ENCODE measurements around the gene INTS7.

DNA sequence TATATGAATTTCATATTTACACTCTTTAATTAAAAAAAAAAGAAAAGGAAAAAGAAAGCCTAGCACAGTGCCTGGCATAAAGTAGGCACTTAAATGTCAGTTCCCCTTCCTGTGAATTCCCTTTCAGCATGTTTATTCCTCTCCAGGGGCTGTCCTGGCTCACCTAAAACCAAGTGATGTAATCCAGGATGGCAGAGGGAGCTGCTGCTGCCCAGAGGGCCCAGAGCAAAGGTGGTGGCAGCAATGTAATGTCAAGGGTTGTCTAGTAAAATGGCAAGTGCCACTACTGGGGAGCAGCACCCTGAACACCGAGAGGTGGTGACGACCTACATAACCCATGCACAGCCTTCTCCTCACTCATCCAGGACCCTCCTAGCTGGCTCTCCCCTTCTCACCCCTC is 126.4 kb downstream of the INTS7 start:
- TF ChIP-seq, protein P1, sequence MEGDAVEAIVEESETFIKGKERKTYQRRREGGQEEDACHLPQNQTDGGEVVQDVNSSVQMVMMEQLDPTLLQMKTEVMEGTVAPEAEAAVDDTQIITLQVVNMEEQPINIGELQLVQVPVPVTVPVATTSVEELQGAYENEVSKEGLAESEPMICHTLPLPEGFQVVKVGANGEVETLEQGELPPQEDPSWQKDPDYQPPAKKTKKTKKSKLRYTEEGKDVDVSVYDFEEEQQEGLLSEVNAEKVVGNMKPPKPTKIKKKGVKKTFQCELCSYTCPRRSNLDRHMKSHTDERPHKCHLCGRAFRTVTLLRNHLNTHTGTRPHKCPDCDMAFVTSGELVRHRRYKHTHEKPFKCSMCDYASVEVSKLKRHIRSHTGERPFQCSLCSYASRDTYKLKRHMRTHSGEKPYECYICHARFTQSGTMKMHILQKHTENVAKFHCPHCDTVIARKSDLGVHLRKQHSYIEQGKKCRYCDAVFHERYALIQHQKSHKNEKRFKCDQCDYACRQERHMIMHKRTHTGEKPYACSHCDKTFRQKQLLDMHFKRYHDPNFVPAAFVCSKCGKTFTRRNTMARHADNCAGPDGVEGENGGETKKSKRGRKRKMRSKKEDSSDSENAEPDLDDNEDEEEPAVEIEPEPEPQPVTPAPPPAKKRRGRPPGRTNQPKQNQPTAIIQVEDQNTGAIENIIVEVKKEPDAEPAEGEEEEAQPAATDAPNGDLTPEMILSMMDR (conservative IDR thresholded peaks at IDR 0.05; ENCODE audit: low read depth, low read length): no peak
- TF ChIP-seq EZH2 (IDR thresholded peaks at IDR 0.05; ENCODE audit: low read length, unreplicated experiment): no peak
- TF ChIP-seq EZH2phosphoT487 (IDR thresholded peaks at IDR 0.05; ENCODE audit: borderline replicate concordance, low read length): no peak
